GM12801 (cell line): Measurements from ENCODE around the gene ERN2.

Experiments used
- CTCF ChIP-seq: IDR thresholded peaks from one replicate; pipeline ENCODE4 v1.5.1; 2011; ENCODE audit warnings: control low read depth; ENCODE audit not compliant: insufficient read length; ENCODE audit errors: extremely low read depth

ERN2 gene

GRCh38 chr16:23712976-23713375 lies at the start of gene ERN2:
Gene ERN2, minus strand, starts transcription at chr16:23713222. Its CDS starts 35 bp downstream, at chr16:23713187.
- TF ChIP-seq CTCF, result no peak

- no peak for TF ChIP-seq CTCF
Observed at GRCh38 chr16:23757937-23758619, 45.1 kb upstream of the ERN2 start.

- TF ChIP-seq CTCF, result no peak
Observed at GRCh38 chr16:23757116-23757515, 44.1 kb upstream of the ERN2 start.

- TF ChIP-seq CTCF, result no peak
Observed at GRCh38 chr16:23755484-23755809, 42.4 kb upstream of the ERN2 start.

- TF ChIP-seq CTCF, result no peak
Observed at GRCh38 chr16:23754594-23755483, 41.8 kb upstream of the ERN2 start, which contains the start of gene CHP2. Gene CHP2, plus strand, starts transcription at chr16:23755026. Its CDS starts 24 bp downstream, at chr16:23755050.

GRCh38 chr16:23753908-23754593 lies 41.0 kb upstream of the ERN2 start:
- TF ChIP-seq CTCF, result no peak

GRCh38 chr16:23748630-23749029 lies 35.6 kb upstream of the ERN2 start:
- TF ChIP-seq CTCF, result no peak
